ENCODE data around the gene C4orf50. TPM values are rescaled to one million over a fixed set of nuclear protein-coding genes. Genes with fewer than 3 reads are reported as not detected.

Gene C4orf50
- total RNA-seq, 1 experiment from 2014 or later: 0.17 TPM

- Histone ChIP-seq H3K9me3 (ENCODE audit: control insufficient read depth, low read depth, low read length) (no peaks in the 10 kb centered on the region), H4K20me1 (ENCODE audit: control insufficient read depth, insufficient read depth, insufficient read length) (no peaks in the 10 kb centered on the region), H2BK15ac (ENCODE audit: low read depth, low read length) (no peak overlapping the region), H4K5ac (ENCODE audit: insufficient read length, low read depth, low read length) (no peak overlapping the region), H3T11ph (ENCODE audit: low read length) (no peak overlapping the region), H3K23me2 (ENCODE audit: insufficient read length, low read depth, low read length, poor library complexity, severe bottlenecking) (no peaks in the 10 kb centered on the region), H3K79me1 (ENCODE audit: insufficient read depth, low read depth, low read length, poor library complexity, severe bottlenecking) (no peaks in the 10 kb centered on the region), H3K4me2 (ENCODE audit: insufficient read depth, insufficient read length, low read length) (no peak overlapping the region), H2BK20ac (ENCODE audit: low read depth, low read length, poor library complexity, severe bottlenecking) (no peak overlapping the region), H2AK5ac (ENCODE audit: insufficient read length, low read length) (no peak overlapping the region), H2BK12ac (ENCODE audit: insufficient read length, low read depth, low read length) (no peak overlapping the region), H4K8ac (replicated peaks; ENCODE audit: insufficient read length, low read depth, low read length) (no peak overlapping the region), H2BK120ac (ENCODE audit: low read depth, low read length, poor library complexity, severe bottlenecking) (no peak overlapping the region), H3K79me2 (ENCODE audit: insufficient read depth, low read length) (no peaks in the 10 kb centered on the region), H3K56ac (ENCODE audit: insufficient read length, low read depth, low read length) (no peak overlapping the region), H3K27me3 (ENCODE audit: insufficient read depth, low read length) (no peaks in the 10 kb centered on the region), H3K23ac (ENCODE audit: insufficient read length, low read depth, low read length) (no peak overlapping the region), H2AFZ (ENCODE audit: low read length) (no peak overlapping the region), H3K27ac (ENCODE audit: insufficient read length, low read depth, low read length) (no peak overlapping the region), H4K91ac (ENCODE audit: insufficient read length, low read depth, low read length) (no peak overlapping the region), H2BK5ac (ENCODE audit: insufficient read length, low read length) (no peak overlapping the region), H3K18ac (ENCODE audit: insufficient read length, low read depth, low read length) (no peak overlapping the region), H3K4me1 (ENCODE audit: insufficient read depth, low read length) (no peaks in the 10 kb centered on the region), H3K14ac (ENCODE audit: insufficient read depth, low read length) (no peak overlapping the region), H3K9ac (ENCODE audit: extremely low read depth, insufficient read length, low read length) (no peak overlapping the region), H3K4ac (ENCODE audit: low read depth, low read length) (no peak overlapping the region)
- peak; percentile 81 for DNase-seq
- Mint-ChIP-seq H3K36me3 (ENCODE audit: insufficient read depth in 1 of 3, low read depth in 3 of 3) (no peaks in the 10 kb centered on the region), H3K27ac (no peak overlapping the region), H3K9me3 (no peaks in the 10 kb centered on the region; a peak in 1 of 5 replicates), H3K4me3 (no peak overlapping the region), H3K27me3 (ENCODE audit: low read depth) (peaks cover 13% of the 10 kb centered on the region), H3K4me1 (peaks cover 17 to 24% of the 10 kb centered on the region in 2 experiments)
- TF ChIP-seq CTCF (conservative IDR thresholded peaks at IDR 0.05): no peak
- no CpG with 5 or more reads among the region's 7 CpGs for WGBS (ENCODE audit: extremely low coverage, insufficient read length, low lambda C conversion rate)
These were observed 47.2 kb downstream of the C4orf50 start for GRCh38 chr4:5971078-5971450.

Measured in H9 (cell line).